ENCODE measurements around the gene PTBP1.
"Not testable (repeated sequence)": the region's sequence is repeated elsewhere in the genome, so short reads cannot be mapped to it uniquely, and the experiment has no call there.

DNA sequence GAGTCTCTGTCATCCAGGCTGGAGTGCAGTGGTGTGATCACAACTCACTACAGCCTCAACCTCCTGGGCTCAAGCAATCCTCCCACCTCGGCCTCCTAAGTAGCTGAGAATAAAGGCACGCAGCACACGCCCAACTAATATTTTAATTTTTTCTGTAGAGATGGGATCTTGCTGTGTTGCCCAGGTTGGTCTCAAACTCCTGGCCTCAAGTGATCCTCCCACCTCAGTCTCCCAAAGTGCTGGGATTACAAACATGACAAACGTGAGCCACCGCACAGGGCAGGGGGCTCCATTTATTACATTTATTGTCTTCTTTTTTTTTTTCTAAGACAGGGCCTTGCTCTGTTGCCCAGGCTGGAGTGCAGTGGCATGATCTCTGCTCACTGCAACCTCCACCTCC is 23.0 kb downstream of the PTBP1 start:
- TF ChIP-seq, protein P1, sequence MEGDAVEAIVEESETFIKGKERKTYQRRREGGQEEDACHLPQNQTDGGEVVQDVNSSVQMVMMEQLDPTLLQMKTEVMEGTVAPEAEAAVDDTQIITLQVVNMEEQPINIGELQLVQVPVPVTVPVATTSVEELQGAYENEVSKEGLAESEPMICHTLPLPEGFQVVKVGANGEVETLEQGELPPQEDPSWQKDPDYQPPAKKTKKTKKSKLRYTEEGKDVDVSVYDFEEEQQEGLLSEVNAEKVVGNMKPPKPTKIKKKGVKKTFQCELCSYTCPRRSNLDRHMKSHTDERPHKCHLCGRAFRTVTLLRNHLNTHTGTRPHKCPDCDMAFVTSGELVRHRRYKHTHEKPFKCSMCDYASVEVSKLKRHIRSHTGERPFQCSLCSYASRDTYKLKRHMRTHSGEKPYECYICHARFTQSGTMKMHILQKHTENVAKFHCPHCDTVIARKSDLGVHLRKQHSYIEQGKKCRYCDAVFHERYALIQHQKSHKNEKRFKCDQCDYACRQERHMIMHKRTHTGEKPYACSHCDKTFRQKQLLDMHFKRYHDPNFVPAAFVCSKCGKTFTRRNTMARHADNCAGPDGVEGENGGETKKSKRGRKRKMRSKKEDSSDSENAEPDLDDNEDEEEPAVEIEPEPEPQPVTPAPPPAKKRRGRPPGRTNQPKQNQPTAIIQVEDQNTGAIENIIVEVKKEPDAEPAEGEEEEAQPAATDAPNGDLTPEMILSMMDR (conservative IDR thresholded peaks at IDR 0.05; ENCODE audit: low read length), result not testable (repeated sequence)
- not testable (repeated sequence) for TF ChIP-seq EZH2phosphoT487 (IDR thresholded peaks at IDR 0.05; ENCODE audit: borderline replicate concordance, low read depth, low read length)

Data from OCI-LY7 (cell line).